HG03039 (cell line): ENCODE measurements around the gene CHADL.

ENCODE experiments used
- ATAC-seq: cut with Tn5 transposase; IDR thresholded peaks from one replicate; pipeline ENCODE4 v1.9.1; 2021; ENCODE audit warnings: mild to moderate bottlenecking, moderate library complexity; ENCODE audit not compliant: unreplicated experiment

The CHADL gene

GRCh38 chr22:41257696-41258095, 17.0 kb upstream of the CHADL start:
- ATAC-seq = no peak

- no peak for ATAC-seq
Observed at GRCh38 chr22:41256254-41257253, 15.8 kb upstream of the CHADL start.

- no peak for ATAC-seq
Observed at GRCh38 chr22:41254230-41254629, 13.5 kb upstream of the CHADL start.

- no peak for ATAC-seq
Observed at GRCh38 chr22:41252365-41252764, 11.6 kb upstream of the CHADL start.

- no peak for ATAC-seq
Observed at GRCh38 chr22:41250127-41250526, 9.4 kb upstream of the CHADL start.

- ATAC-seq = no peak
Observed at GRCh38 chr22:41249442-41249841, 8.7 kb upstream of the CHADL start.

- ATAC-seq = no peak
Observed at GRCh38 chr22:41248758-41249157, 8.0 kb upstream of the CHADL start.

GRCh38 chr22:41248314-41248713, 7.6 kb upstream of the CHADL start:
- no peak for ATAC-seq

GRCh38 chr22:41247703-41248102, 7.0 kb upstream of the CHADL start:
- no peak for ATAC-seq

- no peak for ATAC-seq
Observed at GRCh38 chr22:41245917-41246499, 5.3 kb upstream of the CHADL start.

- ATAC-seq = no peak
Observed at GRCh38 chr22:41243361-41243760, 2.6 kb upstream of the CHADL start.

GRCh38 chr22:41242396-41243117, 1.8 kb upstream of the CHADL start:
- ATAC-seq = no peak

GRCh38 chr22:41241133-41241676, 474 bp upstream of the CHADL start:
- ATAC-seq = no peak

- ATAC-seq = no peak
Observed at GRCh38 chr22:41239443-41240128, 1.1 kb downstream of the CHADL start.

- no peak for ATAC-seq
Observed at GRCh38 chr22:41238570-41239442, 1.9 kb downstream of the CHADL start.

- peak; percentile 41 for ATAC-seq
Observed at GRCh38 chr22:41237707-41238569, 2.8 kb downstream of the CHADL start.

- no peak for ATAC-seq
Observed at GRCh38 chr22:41237036-41237706, 3.6 kb downstream of the CHADL start.
